PC-9 (cell line): Measurements from ENCODE around the gene ATP1A4. TPM values are rescaled to one million over a fixed set of nuclear protein-coding genes. Genes with fewer than 3 reads are reported as not detected.

Experiments
- BruUV-seq: library from RNA; stranded (reverse); fragments of 400-500 nt; replicated peaks from 2 replicates; lab custom pipeline; 2021; lab: Mats Ljungman, UMichigan
- CTCF ChIA-PET: fragments of 300-600 bp; sonication (Branson Sonifier 250); formaldehyde crosslinking; loops from one replicate; lab custom pipeline; 2022; ENCODE audit warnings: antibody characterized with exemption; lab: Charles Lee
- POLR2A ChIA-PET: fragments of 300-600 bp; sonication (Branson Sonifier 250); formaldehyde crosslinking; loops from one replicate; lab custom pipeline; 2022; ENCODE audit warnings: antibody characterized with exemption; ENCODE audit not compliant: unreplicated experiment; lab: Charles Lee
- DNase-seq, 2 experiments: peaks; one replicate each; pipeline versions ENCODE4 v3.0.0 to v3.0.0-alpha.2; 2015 to 2022; ENCODE audit warnings: mixed read lengths in 1 of 2
- H2AFZ ChIP-seq: fragments of 200-600 bp; sonication (generic); 2 replicates; pipeline ENCODE4 v1.8.1; 2017; ENCODE audit warnings: antibody characterized with exemption
- H3F3A ChIP-seq: fragments of 200-600 bp; sonication (generic); 2 replicates; pipeline ENCODE4 v1.8.1; 2017; ENCODE audit warnings: antibody characterized with exemption, mild to moderate bottlenecking, low read depth; ENCODE audit not compliant: insufficient read depth
- H3K27ac ChIP-seq: fragments of 200-600 bp; sonication (generic); 2 replicates; pipeline ENCODE4 v1.6.1; 2016; ENCODE audit warnings: mixed run types
- H3K27me3 ChIP-seq: fragments of 200-600 bp; sonication (generic); 2 replicates; pipeline ENCODE4 v1.6.1; 2016; ENCODE audit warnings: low read depth, mixed run types; ENCODE audit not compliant: insufficient read depth
- H3K36me3 ChIP-seq: fragments of 200-600 bp; sonication (generic); 2 replicates; pipeline ENCODE4 v1.6.1; 2016; ENCODE audit warnings: low read depth, mixed run types
- H3K4me1 ChIP-seq: fragments of 200-600 bp; sonication (generic); replicated peaks from 2 replicates; pipeline ENCODE4 v1.6.1; 2016; ENCODE audit warnings: mixed run types; ENCODE audit not compliant: insufficient read depth
- H3K4me2 ChIP-seq: fragments of 200-600 bp; sonication (generic); 2 replicates; pipeline ENCODE4 v1.6.1; 2017; ENCODE audit warnings: mixed run types
- H3K4me3 ChIP-seq: fragments of 200-600 bp; sonication (generic); 2 replicates; pipeline ENCODE4 v1.6.1; 2016; ENCODE audit warnings: mixed run types
- H3K79me2 ChIP-seq: fragments of 200-600 bp; sonication (generic); 2 replicates; pipeline ENCODE4 v1.6.1; 2017; ENCODE audit warnings: low read depth, mixed run types
- H3K9me2 ChIP-seq: fragments of 200-600 bp; sonication (generic); 2 replicates; pipeline ENCODE4 v1.8.1; 2017; ENCODE audit warnings: mild to moderate bottlenecking; ENCODE audit not compliant: insufficient read depth
- H3K9me3 ChIP-seq: fragments of 200-600 bp; sonication (generic); 2 replicates; pipeline ENCODE4 v1.8.1; 2016; ENCODE audit warnings: low read depth; ENCODE audit not compliant: insufficient read depth
- H4K20me1 ChIP-seq: fragments of 200-600 bp; sonication (generic); 2 replicates; pipeline ENCODE4 v1.8.1; 2017; ENCODE audit not compliant: insufficient read depth
- EZH2 ChIP-seq: fragments of 200-600 bp; sonication (generic); IDR thresholded peaks from 2 replicates; pipeline ENCODE4 v1.8.0; 2017; ENCODE audit warnings: antibody characterized with exemption, low read depth
- intact Hi-C: fragments of 100-400 bp; cut with micrococcal nuclease; formaldehyde crosslinking; loops from one replicate; pipeline ENCODE4 v1.10.0; 2022; ENCODE audit not compliant: unreplicated experiment
- total RNA-seq: library from RNA; stranded (reverse); gene quantifications from 2 replicates; pipeline ENCODE4 v1.2.3, GENCODE V29; 2021
- TF ChIP-seq, protein P1 (sequence below): fragments of 200-600 bp; sonication (generic); conservative IDR thresholded peaks from 2 replicates; pipeline ENCODE4 v1.6.1; 2017; ENCODE audit warnings: mixed run types, antibody characterized with exemption, mild to moderate bottlenecking, moderate library complexity

ATP1A4 gene
- total RNA-seq, 1 experiment from 2014 or later, result not detected

DNA sequence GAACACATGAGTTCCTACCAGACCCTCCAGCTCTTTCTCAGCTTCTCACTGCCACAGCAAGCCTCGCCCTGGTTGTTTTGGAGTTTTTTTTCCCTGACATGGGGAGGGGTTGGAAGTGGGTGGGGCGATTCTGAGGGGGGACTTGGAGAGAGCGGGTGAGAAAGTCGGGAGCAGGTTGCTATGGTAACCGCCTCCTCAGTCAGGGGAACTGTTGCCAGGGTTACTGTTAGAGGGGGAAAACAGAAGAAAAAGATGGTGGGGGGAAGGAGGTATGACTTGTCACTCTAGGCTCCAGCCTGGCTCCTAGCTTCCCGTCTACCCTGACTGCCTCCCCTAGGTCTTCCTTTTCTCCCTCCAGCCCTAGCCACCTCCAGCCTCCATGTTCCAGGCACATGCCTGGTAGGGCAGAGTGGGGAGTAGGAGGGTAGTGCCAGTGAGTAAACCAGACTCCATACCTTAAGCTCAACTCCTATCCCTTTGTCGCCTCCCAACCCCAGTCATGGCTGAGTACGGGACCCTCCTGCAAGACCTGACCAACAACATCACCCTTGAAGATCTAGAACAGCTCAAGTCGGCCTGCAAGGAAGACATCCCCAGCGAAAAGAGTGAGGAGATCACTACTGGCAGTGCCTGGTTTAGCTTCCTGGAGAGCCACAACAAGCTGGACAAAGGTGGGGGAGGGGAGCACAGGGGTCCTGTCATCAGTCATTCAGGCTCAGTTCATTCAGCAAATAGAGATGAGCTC lies 59.8 kb downstream of the ATP1A4 start:
- ChIA-PET POLR2A (interaction anchor here (0.5 to 0.7 kb wide), 2 partner anchors 144 to 700 kb away, joined by 3 to 4 read pairs; no protein-coding TSS in a partner anchor), CTCF (interaction anchor here (1.1 kb wide), 1 partner anchor 18 kb away, joined by 4 read pairs; no protein-coding TSS in a partner anchor)
- no peak overlapping the region for H3K27ac ChIP-seq
- H3K27me3 ChIP-seq, result no peaks in the 10 kb centered on the region
- peaks cover 26% of the 10 kb centered on the region; the same call in 1 of the 2 replicates for H3K36me3 ChIP-seq
- H3F3A ChIP-seq, result peaks cover 37% of the 10 kb centered on the region
- TF ChIP-seq, protein P1, sequence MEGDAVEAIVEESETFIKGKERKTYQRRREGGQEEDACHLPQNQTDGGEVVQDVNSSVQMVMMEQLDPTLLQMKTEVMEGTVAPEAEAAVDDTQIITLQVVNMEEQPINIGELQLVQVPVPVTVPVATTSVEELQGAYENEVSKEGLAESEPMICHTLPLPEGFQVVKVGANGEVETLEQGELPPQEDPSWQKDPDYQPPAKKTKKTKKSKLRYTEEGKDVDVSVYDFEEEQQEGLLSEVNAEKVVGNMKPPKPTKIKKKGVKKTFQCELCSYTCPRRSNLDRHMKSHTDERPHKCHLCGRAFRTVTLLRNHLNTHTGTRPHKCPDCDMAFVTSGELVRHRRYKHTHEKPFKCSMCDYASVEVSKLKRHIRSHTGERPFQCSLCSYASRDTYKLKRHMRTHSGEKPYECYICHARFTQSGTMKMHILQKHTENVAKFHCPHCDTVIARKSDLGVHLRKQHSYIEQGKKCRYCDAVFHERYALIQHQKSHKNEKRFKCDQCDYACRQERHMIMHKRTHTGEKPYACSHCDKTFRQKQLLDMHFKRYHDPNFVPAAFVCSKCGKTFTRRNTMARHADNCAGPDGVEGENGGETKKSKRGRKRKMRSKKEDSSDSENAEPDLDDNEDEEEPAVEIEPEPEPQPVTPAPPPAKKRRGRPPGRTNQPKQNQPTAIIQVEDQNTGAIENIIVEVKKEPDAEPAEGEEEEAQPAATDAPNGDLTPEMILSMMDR, result no peak
- TF ChIP-seq EZH2, result no peak
- no peak overlapping the region for H3K4me2 ChIP-seq
- no TSS peak for BruUV-seq
- intact Hi-C loops, result no loop called here
- peaks cover 15% of the 10 kb centered on the region for H3K4me1 ChIP-seq
- peaks cover 37% of the 10 kb centered on the region for H3K79me2 ChIP-seq
- no peak overlapping the region for H3K4me3 ChIP-seq
- H3K9me2 ChIP-seq, result no peaks in the 10 kb centered on the region
- DNase-seq, result no peak
- H3K9me3 ChIP-seq, result no peaks in the 10 kb centered on the region
- peaks cover 19% of the 10 kb centered on the region for H4K20me1 ChIP-seq
- no peak overlapping the region for H2AFZ ChIP-seq

DNA sequence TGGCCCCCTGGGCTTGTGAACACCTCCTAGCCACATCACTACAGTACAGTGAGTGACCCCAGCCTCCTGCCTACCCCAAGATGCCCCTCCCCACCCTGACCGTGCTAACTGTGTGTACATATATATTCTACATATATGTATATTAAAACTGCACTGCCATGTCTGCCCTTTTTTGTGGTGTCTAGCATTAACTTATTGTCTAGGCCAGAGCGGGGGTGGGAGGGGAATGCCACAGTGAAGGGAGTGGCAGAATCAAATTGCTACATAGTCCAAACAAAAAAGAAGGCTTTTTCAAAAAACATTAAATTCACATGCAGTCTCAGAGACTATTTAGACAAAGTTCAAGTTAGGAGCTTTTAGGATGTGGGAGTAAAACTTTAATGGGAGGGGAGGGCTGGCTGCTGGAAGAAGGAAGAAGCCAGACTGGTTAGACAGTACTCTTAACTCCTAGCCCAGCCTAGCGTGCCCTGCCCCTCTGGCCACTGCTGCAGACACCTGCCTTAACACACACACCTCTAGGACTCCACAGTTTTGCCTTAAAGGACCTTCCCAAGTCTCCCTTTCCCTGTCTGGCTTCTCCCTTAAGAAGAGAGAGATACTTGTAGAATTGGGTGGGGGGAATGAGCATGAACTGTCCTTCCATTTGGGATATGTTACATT lies 63.2 kb downstream of the ATP1A4 start:
- Histone ChIP-seq H4K20me1 (peaks cover 13% of the 10 kb centered on the region), H3K4me3 (no peak overlapping the region), H3F3A (peaks cover 51% of the 10 kb centered on the region; the same call in 1 of the 2 replicates), H3K4me1 (0 out of 2 replicates have a peak, but pooled peaks cover 4% of the 10 kb centered on the region), H3K36me3 (peaks cover 34% of the 10 kb centered on the region; the same call in 1 of the 2 replicates), H3K4me2 (no peak overlapping the region), H2AFZ (no peak overlapping the region), H3K9me2 (no peaks in the 10 kb centered on the region), H3K27ac (no peak overlapping the region), H3K27me3 (no peaks in the 10 kb centered on the region), H3K9me3 (no peaks in the 10 kb centered on the region), H3K79me2 (peaks cover 8% of the 10 kb centered on the region; the same call in 1 of the 2 replicates)
- ChIA-PET CTCF (no interaction called here), POLR2A (no interaction called here)
- peak in 1 of 2 experiments; percentile 38 for DNase-seq
- intact Hi-C loops, result loop anchor here (5.0 kb wide), 1 partner anchor 73 kb away; the partner anchor contains the start of gene PEX19
- BruUV-seq, result no TSS peak
- TF ChIP-seq, protein P1, result no peak
- TF ChIP-seq EZH2, result no peak

- no peak overlapping the region for H3K4me3 ChIP-seq
- no peak for DNase-seq
- intact Hi-C loops, result loop anchor here (5.0 kb wide), 1 partner anchor 71 kb away; the partner anchor contains the start of gene PEX19
- no peaks in the 10 kb centered on the region for H3K79me2 ChIP-seq
- no TSS peak for BruUV-seq
- H3K27ac ChIP-seq, result no peak overlapping the region
- peaks cover 33% of the 10 kb centered on the region; the same call in 1 of the 2 replicates for H3K36me3 ChIP-seq
- no peaks in the 10 kb centered on the region for H3K9me3 ChIP-seq
- TF ChIP-seq EZH2, result no peak
- TF ChIP-seq, protein P1, result no peak
- H3K9me2 ChIP-seq, result no peaks in the 10 kb centered on the region
- H3K4me2 ChIP-seq, result no peak overlapping the region
- peaks cover 3% of the 10 kb centered on the region for H4K20me1 ChIP-seq
- no peak overlapping the region for H2AFZ ChIP-seq
- CTCF ChIA-PET, result no interaction called here
- H3F3A ChIP-seq, result peaks cover 55% of the 10 kb centered on the region; the same call in 1 of the 2 replicates
- POLR2A ChIA-PET, result no interaction called here
- H3K4me1 ChIP-seq, result 0 out of 2 replicates have a peak, but pooled peaks cover 4% of the 10 kb centered on the region
- H3K27me3 ChIP-seq, result no peaks in the 10 kb centered on the region
Measured at GRCh38 chr1:160216301-160216700, 64.9 kb downstream of the ATP1A4 start.
